Left ventricle myocardium superior (tissue), 1 donor: ENCODE measurements around the gene TMEM131. TPM values are rescaled to one million over a fixed set of nuclear protein-coding genes. Genes with fewer than 3 reads are reported as not detected.
"Not testable (repeated sequence)": the region's sequence is repeated elsewhere in the genome, so short reads cannot be mapped to it uniquely, and the experiment has no call there.

Source experiments
- ATAC-seq: fragments of 200-7000 bp; cut with Tn5 transposase; one replicate; pipeline ENCODE4 v1.9.1; 2020; ENCODE audit warnings: mild to moderate bottlenecking, moderate library complexity
- DNase-seq: peaks from one replicate; pipeline ENCODE4 v3.0.0-alpha.2; 2020
- intact Hi-C: fragments of 100-400 bp; cut with micrococcal nuclease; formaldehyde crosslinking; loops from one replicate; pipeline ENCODE4 v1.11.0; 2022
- total RNA-seq: library from RNA; stranded (reverse); fragmentation: NEBNext Ultra II Directional; extraction: Animal tissue kit (Norgen Biotek cat#: 25700); gene quantifications from one replicate; pipeline ENCODE4 v1.2.1, GENCODE V29; 2021
- donor health status: DM: no; HTN: yes; CAD: no; lungs with severe emphysema.

TMEM131 gene
- total RNA-seq, 1 donor from 2014 or later: 29.0 TPM

DNA sequence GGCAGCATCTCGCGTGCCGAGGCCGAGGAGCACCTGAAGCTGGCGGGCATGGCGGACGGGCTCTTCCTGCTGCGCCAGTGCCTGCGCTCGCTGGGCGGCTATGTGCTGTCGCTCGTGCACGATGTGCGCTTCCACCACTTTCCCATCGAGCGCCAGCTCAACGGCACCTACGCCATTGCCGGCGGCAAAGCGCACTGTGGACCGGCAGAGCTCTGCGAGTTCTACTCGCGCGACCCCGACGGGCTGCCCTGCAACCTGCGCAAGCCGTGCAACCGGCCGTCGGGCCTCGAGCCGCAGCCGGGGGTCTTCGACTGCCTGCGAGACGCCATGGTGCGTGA lies 271.7 kb downstream of the TMEM131 start:
- intact Hi-C loops: no loop called here
- ATAC-seq: no peak
- no peak for DNase-seq

DNA sequence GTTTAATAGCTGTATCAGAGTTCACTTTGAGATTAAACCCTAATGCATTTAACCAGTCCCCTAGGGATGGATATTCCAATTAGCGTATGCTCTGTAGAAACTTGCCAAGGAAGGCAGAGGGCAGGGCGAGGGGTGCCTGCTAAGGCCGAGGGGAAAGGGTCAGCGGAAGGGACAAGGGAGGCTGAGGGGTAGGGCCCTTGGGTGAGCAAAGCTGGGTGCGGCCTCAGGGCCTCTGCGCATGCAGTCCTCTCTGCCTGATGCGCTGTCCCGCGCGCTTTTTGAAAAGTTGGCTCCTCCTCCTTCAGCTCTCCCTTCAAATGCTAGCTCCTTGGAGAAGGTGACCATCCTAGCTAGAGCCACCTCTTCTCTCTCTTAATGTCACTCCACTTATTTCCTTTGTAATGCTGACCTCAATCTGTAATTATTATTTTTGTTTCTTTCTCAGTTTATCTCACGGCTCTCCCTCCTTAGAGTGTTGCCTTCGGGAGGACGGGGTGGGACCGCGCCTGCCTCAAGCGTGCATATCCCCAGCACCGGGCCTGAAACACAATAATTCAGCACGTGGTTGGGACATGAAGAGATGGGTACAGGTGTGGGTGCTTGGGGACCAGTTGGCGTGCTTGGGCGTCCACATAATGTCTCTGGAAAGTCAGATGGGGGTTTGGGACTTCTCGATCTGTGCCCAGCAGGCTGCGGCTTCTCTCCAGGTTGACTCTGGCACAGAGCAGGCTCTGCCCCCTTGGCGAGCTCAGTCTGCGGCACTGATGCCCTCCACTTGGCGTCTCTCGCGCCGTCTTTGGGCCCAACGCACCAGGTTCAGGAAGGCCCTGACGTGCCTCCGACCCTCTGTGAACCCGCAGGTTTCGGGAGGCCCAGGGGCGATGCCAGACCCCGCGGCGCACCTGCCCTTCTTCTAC lies 272.3 kb downstream of the TMEM131 start:
- intact Hi-C loops: no loop called here
- DNase-seq: no peak
- no peak for ATAC-seq

DNA sequence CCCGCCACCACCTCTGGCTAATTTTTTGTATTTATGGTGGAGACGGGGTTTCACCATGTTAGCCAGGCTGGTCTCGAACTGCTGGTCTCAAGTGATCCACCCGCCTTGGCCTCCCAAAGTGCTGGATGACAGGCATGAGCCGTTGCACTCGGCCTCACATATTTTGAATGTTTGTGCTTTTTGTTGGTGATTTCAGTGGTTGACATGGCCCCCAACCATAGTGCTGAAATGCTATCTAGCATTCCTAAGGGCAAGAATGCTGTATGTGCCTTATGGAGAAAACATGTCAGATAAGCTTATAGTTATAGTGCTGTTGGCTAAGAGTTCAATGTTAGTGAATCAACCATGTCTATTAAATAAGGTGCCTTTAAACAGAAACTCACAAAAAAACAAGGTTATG lies 273.5 kb downstream of the TMEM131 start:
- ATAC-seq (no peak), DNase-seq (no peak)
- intact Hi-C loops: no loop called here

DNA sequence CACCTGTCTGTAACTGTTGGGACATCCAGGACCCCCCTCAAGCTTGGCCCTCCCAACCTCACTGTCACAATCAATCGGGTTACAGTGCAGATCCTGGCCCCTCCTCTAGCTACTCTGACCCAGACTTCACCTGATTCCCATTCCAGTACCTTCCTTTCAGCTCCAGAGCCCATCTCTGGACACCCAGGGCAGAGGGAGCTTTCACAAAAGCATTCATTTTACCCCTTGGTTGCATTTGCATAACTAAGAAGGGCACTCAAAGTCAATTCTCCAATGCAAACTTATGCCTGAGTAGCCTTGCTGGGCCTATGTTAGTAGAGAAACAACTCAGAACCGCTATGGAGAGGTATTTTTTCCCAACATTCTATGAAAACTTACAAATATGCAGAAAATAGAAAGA lies 275.0 kb downstream of the TMEM131 start:
- DNase-seq (no peak), ATAC-seq (no peak)

DNA sequence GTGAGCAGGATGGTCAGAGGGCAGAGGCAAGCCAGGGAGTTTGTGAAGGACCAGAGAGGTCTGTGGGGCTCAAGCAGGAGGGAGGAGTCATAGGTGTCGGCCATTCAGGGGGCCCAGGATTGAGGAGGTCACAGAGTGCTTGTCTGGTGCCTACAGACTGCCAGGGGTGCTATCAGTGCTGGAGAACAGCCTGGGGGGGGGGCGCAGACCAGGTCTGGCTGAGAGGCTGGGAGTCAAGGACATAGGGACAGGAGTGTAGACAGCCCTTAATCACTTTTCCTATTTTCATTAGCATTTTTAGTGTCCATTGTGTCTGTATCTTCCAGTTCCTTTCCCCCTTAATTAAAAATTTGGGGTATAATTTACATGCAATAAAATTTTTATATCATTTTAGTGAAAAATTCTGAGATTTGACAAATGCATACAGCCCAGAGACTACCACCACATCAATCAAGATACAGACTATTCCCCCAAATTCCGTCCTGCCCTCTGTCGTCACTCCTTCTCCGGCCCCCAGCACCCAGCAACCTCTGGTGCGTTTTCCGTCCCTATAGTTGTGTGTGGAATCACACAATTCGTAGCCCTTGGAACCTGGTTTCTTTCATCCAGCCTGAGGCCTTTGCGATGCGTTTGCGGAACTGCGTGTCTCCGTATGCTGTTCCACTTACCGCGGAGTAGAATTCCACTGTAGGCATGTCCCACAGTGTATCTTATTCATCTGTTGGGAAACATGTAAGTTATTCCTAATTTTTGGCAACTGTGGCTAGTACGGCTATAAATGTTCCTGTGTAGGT lies 276.2 kb downstream of the TMEM131 start:
- ATAC-seq: no peak
- no peak for DNase-seq
- intact Hi-C loops: no loop called here

More for the DNA sequence above, 275.0 kb downstream of the TMEM131 start:
- intact Hi-C loops: no loop called here

DNA sequence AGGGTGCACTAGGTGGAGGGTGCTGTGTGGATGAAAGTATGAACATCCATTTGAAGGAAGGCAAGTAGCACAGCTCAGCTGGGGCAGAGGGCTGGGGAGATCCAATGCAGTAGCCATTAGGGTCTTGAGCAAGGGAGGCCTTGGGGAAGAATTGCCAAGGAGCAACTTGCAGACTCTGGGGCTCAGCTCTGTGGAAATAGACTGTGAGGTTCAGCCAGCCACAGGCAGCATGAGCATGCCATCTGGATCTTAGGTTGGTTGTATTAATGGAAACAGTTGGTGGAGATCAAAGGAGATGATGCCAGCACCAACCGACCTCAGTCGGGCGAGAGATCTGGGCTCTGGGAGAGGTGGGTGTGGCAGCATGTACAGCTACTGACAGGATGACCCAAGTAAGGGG lies 276.8 kb downstream of the TMEM131 start:
- DNase-seq: no peak
- no peak for ATAC-seq
- intact Hi-C loops: no loop called here

DNA sequence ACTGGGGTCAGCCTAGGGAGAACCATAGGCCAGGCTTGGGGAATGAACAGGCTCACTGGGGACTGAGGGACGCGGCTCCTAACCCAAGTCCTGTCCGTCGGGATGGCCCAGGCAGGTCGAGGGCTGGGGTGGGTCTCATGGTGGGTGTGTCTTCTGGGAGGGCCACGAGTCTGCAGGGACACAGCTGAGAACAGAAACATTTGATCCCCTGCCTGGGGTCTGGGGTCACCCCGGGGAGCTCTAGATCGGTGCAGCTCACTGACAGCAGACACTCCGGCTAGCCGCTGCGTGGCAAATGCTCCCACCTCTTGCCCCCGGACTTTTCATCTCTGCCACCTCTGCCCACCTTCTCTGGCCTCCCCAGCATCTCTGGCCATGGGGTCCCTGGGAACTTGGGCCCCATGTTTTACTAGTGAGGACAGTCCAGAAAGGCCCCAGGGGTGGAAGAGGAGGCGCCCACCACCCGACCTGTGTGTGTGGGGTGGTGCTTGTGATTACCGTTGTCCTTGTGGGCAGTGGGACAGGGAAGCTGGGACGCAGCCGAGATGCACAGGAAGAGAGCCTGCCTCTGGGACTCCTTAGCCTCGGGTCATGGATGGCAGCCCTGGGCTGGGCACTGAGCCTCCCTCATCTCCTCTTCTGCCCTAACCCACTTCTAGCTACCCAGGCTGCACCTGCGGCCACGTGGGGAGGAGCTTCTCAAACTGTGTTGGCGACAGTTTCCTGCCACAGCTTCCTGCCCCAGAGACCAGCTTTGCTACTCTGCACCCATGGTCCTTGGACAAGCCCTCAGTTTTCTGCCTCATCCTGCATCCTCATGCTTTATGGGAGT lies 277.5 kb downstream of the TMEM131 start:
- ATAC-seq (no peak), DNase-seq (no peak)
- intact Hi-C loops: no loop called here

DNA sequence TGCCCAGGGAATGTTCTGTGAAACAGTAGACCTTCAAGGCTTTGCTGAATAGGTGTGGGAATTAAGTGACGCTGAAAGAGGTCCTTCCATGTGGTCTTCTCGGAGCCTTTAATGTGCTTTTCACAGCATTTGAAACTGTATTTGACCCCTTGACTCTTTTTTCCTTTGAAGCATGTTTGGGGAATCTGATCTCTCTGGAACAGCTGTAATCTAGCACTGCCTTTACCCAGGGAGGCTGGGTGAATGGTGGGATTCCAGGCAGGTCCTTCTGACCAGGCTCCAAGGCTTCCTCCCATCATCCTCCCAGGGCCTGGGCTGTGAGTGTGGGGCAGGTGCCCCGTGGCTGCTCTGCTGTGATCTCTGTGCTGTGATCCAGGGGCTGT lies 278.1 kb downstream of the TMEM131 start:
- intact Hi-C loops: no loop called here
- no peak for DNase-seq

DNA sequence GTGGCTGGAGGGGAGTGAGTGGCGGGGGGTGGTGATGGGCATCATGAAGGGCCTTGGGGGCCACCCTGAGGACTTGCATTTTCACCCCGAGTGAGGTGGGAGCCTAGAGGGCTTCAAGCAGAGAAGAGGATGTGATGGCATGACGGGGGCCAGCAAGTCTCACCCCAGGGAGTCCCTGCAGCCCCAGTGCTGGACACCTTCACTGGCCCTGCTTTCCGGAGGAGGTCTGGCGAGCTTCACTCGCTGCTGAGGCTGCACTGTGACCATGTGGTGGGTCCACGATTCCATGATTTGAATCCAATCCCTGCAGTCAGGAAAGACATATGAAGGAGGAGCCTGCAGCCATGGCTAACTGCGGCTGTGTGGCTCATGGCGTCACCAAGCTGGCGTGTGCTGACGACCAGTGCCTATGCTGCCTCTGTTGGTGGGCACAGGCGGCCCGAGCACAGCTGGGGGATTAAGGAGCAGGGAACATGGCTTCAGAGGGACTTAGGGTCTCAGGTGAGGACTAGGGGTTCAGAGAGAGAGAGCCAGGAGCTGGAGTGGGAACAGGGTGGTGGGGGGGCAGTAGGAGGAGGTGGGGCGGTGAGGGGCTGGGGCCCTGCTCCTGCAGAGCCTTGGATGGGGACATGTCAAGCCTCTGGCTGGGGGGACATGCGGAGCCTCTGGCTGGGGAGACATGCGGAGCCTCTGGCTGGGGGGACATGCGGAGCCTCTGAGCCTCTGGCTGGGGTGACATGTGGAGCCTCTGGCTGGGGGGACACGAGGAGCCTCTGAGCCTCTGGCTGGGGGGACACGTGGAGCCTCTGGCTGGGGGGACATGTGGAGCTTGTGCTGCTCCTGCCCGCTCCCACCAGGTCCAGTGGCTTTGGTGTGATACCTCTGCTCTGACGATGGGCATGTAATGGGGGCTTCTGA lies 278.8 kb downstream of the TMEM131 start:
- ATAC-seq (no peak), DNase-seq (no peak)
- intact Hi-C loops: no loop called here

More for the DNA sequence above, 278.1 kb downstream of the TMEM131 start:
- no peak for ATAC-seq

DNA sequence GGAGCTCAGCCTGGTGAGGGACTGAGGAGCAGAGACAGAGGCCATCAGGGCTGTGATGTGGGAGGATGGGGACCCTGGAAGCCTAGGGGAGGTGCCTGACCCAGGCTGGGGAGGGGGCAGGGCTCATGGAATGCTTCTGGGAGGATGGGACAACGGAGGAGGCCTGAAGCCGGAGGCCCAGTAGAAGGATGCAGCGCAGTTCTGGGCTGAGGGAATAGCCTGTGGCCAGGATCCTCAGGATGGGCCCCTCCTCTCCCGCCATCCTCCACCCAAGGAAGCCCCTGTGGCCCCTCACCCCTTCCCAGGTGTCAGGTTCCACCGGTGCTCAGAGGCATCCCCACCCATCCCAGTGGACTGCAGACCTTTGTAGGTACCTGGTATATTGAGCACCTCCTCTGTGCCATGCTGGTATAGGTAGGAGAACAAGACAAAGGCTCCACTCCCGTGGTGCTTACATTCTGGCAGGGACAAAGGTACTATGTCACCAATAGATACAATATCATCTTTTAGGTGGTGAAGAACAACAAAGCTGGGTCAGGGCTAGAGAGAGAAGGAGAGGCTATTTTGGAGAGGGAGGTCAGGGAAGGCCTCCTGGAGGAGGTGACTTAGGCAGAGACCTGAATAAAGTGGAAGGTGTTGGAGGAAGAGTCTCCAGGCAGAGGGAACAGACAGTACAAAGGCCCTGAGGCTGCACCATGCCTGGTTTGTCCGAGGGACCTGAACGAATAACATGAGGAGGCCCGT lies 279.6 kb downstream of the TMEM131 start:
- no peak for DNase-seq
- no peak for ATAC-seq
- intact Hi-C loops: no loop called here

DNA sequence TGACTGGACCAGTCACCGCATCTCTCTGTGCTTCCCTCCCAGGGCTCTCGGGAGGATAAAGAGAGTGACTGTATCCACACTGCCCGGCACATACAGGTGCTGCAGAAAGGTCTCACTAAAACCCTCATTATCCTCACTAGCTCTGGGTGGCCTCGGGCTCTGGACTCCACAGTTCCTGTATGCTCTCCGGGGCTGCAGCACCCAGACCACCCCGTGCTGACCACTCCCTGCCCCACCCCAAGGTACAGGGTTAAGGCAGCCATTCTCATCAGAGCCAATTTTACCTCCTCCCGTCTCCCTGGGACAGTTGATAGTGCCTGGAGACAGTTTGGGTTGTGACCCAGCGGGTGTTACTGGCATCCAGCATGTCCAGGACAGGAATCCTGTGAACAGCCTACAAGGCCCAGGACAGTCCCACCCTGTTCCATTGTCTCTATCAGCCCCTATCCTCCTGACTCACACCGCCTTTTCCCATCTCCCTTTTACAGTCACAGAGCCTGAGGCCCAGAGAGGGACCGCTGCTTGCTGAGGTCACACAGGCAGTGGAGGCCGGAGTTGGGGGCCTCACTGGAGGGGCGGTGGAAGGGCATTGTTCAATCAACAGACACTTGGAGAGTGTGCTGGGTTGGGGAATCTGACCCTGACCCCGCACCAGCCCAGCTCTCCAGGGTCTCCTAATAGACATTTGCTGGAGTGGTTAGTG lies 280.6 kb downstream of the TMEM131 start:
- no peak for DNase-seq
- intact Hi-C loops: no loop called here
- no peak for ATAC-seq

DNA sequence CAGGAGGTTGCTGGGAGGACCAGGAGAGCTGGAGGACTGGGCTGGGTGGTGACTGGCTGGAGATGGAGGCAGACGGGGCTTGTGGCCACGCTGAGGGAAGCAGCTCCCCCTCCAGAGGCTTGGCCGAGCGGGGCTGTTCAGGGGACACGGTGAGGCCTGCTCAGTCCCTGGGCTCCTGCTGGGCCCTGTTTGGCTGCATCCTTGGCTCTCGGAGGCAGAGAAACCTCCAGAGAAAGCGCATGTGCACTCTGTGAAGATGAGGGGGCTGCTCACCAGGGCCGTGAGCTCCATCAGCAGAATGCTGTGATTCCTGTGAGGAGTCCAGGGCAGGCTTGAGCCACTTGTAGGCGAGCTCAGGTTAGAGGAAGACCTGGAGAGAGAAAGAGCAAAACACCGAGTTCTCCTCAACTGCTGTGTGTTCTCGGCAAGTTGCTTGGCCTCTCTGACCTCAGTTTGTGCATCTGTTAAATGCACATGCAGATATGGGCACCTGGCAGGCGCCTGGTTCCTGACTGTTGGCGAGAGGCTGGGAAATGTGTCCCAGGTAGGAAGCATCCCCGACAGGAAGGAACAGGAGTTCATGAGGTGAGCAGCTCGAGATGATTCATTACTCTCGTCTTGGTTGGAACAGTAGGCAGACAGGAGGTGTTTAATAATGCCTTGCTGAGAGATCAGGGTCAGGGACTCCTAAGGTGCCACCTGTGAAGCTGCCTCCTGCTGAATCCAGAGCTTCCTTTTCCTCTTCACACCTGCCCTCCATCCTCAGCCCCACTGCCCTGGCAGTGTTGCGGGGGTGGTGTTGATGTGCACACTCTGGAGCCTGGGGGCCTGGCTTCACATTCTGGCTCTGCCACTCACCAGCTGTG lies 281.4 kb downstream of the TMEM131 start:
- ATAC-seq (no peak), DNase-seq (no peak)
- intact Hi-C loops: no loop called here

DNA sequence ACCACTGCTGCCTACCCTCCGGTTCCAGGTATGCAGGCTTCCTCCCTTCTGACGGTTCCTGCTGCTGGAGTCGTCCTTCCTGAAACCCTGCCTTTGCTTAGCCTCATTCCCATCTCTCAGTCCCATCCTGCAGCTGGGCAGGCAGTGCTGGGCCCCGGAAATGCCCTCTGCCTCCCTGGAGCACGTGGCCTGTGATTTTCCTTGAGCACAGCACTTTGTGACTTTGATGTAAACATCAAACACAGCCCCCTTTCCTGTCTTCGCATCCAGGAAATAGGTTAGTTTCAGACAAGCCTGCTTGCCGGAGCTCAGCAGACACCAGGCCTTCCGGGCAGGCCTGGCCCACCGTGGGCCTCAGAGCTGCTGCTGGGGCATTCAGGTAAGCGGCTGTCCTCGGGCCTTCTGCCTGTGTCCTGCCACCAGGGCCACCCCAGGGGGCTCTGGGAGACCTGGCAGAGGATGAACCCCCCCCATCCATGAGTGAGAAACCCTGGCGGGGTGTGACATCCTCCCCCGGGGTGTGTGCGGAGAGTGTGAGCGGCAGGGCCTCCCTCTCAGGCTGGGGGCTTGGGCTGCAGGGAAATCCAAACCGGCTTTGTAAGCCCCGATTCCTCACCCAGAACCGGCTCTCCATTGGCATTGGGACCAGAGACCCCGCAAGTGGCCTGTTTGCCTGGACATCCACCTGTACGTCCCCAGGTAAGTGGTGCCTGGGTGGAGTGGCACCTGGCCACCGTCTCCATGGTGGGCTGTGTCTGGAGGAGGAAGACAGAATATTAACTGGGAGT lies 282.3 kb downstream of the TMEM131 start, which contains the start of gene ZAP70:
Gene ZAP70 (plus strand): TSS at position 281 of the 788 bp plus-strand sequence. CDS start 10,461 bp downstream, outside the sequence.
- ATAC-seq: no peak
- intact Hi-C loops: no loop called here
- no peak for DNase-seq

DNA sequence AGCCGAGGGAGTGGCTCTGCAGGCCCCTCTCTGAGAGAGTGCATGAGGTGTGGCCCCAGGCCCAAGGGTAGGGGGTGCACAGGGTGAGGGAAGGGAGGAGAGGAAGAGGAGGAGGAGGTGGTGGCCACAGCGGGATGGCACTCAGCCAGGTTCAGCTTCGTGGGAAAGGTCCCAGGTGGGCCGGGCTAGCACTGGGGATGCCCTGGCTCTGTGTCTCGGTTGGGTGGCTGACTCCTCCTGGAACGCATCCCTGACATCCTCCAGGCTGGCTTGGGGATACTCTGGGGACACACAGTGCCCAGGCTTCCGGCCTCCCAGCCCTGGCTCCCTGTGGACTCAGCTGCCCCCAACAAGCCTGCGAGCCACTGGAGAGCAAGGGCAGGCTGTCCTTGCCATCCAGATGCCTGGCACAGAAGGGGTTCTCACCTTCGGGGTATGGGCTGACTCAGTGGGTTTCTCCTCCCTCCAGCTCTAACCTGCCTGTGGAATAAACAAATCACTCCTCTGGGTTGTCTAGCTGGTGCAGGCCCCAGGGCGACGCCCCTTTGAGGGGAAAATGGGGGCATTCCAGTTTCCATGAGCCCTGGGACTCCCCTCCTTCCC lies 283.0 kb downstream of the TMEM131 start:
- no peak for DNase-seq
- ATAC-seq: no peak
- intact Hi-C loops: no loop called here

DNA sequence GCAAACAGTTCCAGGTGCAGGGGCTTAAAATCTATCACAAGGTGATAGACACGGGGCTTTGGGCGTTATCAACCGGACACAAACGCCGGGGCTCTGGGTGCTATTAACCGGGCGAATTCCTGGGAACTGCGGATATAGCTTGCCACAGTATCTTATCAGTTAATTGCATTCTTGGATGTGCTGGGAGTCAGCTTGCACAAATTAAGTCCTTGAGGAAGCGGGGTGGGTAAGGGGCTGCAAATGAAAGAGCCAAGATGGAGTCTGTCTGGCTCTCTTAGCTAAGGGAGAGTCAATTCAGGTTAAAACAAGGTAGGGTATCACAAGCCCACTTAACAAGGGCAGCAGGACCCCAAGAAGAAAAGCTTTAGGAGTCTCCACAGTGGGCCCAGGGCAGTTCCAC lies 283.6 kb downstream of the TMEM131 start:
- ATAC-seq, DNase-seq, intact Hi-C loops: not testable (repeated sequence)
